Ascending aorta (tissue), 2 donors: ENCODE results near the gene COA4. TPM values are rescaled to one million over a fixed set of nuclear protein-coding genes. Genes with fewer than 3 reads are reported as not detected.
A peak's percentile ranks its signal among the peaks of the same experiment; 100 is the strongest.

Source experiments
- DNase-seq, 2 donors: peaks; one replicate each; pipeline ENCODE4 v3.0.0-alpha.2; 2019; ENCODE audit warnings: low spot score in 2 of 2
- H3K27ac ChIP-seq, 2 donors: fragments of 200-600 bp; sonication (generic); one replicate each; pipeline ENCODE4 v1.5.1; 2016 to 2017; ENCODE audit warnings: mild to moderate bottlenecking in 1 of 2
- H3K27me3 ChIP-seq: fragments of 200-600 bp; sonication (generic); one replicate; pipeline ENCODE4 v1.5.1; 2017
- H3K36me3 ChIP-seq, 2 donors: fragments of 200-600 bp; sonication (generic); one replicate each; pipeline ENCODE4 v1.5.1; 2016
- H3K4me1 ChIP-seq, 2 donors: fragments of 200-600 bp; sonication (generic); one replicate each; pipeline ENCODE4 v1.5.1; 2016 to 2017; ENCODE audit warnings: mild to moderate bottlenecking in 1 of 2
- H3K4me3 ChIP-seq, 2 donors: fragments of 200-600 bp; sonication (generic); one replicate each; pipeline ENCODE4 v1.5.1; 2016 to 2017; ENCODE audit warnings: mild to moderate bottlenecking in 1 of 2
- H3K9me3 ChIP-seq, 2 donors: fragments of 200-600 bp; sonication (generic); one replicate each; pipeline ENCODE4 v1.5.1; 2016
- intact Hi-C: fragments of 100-400 bp; cut with DNase I; formaldehyde crosslinking; loops from one replicate; pipeline ENCODE4 v1.15.1; 2023
- total RNA-seq: library from RNA; depleted of rRNA; stranded (reverse); fragments of >200 nt; gene quantifications from one replicate; pipeline ENCODE4 v1.1.0, GENCODE V29; 2016
- TF ChIP-seq, protein P1 (sequence below), 3 experiments: fragments of 200-600 bp in 2 of 3; fragments of 450-650 bp in 1 of 3; sonication (generic) in 2 of 3; IDR thresholded peaks; one replicate each; pipeline ENCODE4 v1.5.1; 2016 to 2019; ENCODE audit warnings: antibody characterized with exemption in 3 of 3, mild to moderate bottlenecking in 1 of 3, moderate library complexity in 1 of 3

Gene COA4
- 92.7 TPM for total RNA-seq

DNA sequence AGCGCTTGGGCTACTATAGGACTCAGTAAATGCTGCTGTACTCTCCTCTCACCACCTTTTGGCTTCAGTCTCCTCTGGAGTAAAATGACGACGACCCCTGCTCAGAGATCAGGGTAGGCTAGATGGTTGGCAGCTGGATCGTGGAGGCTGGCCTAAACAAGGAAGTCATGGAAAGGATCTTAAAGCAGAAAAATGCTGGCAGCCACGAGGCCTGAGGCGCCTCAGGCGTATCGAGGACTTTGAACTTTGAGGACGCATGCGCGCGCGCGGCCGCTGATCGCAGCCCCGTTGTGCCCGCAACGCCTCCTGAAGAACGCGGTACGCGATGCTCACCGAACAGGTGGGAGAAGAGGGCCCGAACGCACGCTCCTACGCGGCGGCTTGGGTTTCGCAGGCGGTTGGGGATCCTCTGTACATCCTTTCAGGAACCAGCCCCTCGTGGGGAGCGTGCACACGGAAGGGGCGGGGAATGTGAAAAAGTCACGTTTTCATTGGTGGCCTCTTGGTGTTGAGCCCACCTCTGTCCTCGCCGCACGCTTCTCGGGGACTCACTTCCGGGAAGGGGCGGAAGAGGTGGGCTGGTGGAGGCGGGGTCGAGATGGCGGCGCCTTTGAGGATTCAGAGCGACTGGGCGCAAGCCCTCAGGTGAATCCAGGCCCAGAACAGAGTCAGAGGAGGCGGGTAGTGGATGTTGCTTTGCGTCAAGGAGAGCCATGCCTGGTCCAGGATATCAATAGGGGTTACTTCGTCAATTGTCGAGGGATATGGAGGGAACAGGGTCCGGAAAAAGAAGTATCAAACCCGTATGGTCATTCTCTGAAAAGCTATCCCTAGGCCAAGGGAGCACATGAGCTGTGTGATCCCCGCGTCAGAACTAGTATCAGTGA lies at the start of gene COA4, which contains the start of gene PAAF1:
Gene COA4 (minus strand): TSS at position 423 of the 887 bp plus-strand sequence. CDS start 3,468 bp downstream, outside the sequence.
Gene PAAF1 (plus strand): TSS at position 576 of the 887 bp plus-strand sequence. CDS start 23 bp downstream, at position 599.
- peak within 1 kb of the TSS; percentile 73 to 86 for H3K4me3 ChIP-seq
- DNase-seq = peak; percentile 79 to 96
- H3K4me1 ChIP-seq = peaks cover 3 to 15% of the 10 kb centered on the region in 2 donors
- TF ChIP-seq, protein P1, sequence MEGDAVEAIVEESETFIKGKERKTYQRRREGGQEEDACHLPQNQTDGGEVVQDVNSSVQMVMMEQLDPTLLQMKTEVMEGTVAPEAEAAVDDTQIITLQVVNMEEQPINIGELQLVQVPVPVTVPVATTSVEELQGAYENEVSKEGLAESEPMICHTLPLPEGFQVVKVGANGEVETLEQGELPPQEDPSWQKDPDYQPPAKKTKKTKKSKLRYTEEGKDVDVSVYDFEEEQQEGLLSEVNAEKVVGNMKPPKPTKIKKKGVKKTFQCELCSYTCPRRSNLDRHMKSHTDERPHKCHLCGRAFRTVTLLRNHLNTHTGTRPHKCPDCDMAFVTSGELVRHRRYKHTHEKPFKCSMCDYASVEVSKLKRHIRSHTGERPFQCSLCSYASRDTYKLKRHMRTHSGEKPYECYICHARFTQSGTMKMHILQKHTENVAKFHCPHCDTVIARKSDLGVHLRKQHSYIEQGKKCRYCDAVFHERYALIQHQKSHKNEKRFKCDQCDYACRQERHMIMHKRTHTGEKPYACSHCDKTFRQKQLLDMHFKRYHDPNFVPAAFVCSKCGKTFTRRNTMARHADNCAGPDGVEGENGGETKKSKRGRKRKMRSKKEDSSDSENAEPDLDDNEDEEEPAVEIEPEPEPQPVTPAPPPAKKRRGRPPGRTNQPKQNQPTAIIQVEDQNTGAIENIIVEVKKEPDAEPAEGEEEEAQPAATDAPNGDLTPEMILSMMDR (IDR thresholded peaks at IDR 0.05) = no peak
- H3K27me3 ChIP-seq = no peaks in the 10 kb centered on the region
- H3K9me3 ChIP-seq = no peaks in the 10 kb centered on the region
- peak within 1 kb of the TSS; percentile 82 to 86 for H3K27ac ChIP-seq
- intact Hi-C loops = loop anchor here (1.0 to 10.0 kb wide), 5 partner anchors 89 to 1652 kb away; partner anchors contain the start of genes C2CD3, INPPL1, MRPL48 and PPME1
- H3K36me3 ChIP-seq = peaks cover 10 to 25% of the 10 kb centered on the region in 2 donors

GRCh38 chr11:73921180-73921579 lies 44.5 kb upstream of the COA4 start:
- no peaks in the 10 kb centered on the region for H3K9me3 ChIP-seq
- H3K27me3 ChIP-seq = no peaks in the 10 kb centered on the region
- H3K4me1 ChIP-seq = no peaks in the 10 kb centered on the region
- H3K36me3 ChIP-seq = peaks cover 50 to 75% of the 10 kb centered on the region in 2 donors
- DNase-seq = no peak
- H3K4me3 ChIP-seq = no peak overlapping the region
- intact Hi-C loops = no loop called here
- TF ChIP-seq, protein P1 (IDR thresholded peaks at IDR 0.05) = no peak
- H3K27ac ChIP-seq = no peak overlapping the region

GRCh38 chr11:73916435-73916834 lies 39.8 kb upstream of the COA4 start:
- Histone ChIP-seq H3K9me3 (no peaks in the 10 kb centered on the region), H3K27ac (no peak overlapping the region), H3K36me3 (peaks cover 63 to 85% of the 10 kb centered on the region in 2 donors), H3K27me3 (no peaks in the 10 kb centered on the region), H3K4me3 (no peak overlapping the region), H3K4me1 (no peaks in the 10 kb centered on the region)
- no peak for DNase-seq
- TF ChIP-seq, protein P1 (IDR thresholded peaks at IDR 0.05) = no peak
- intact Hi-C loops = no loop called here

- Histone ChIP-seq H3K36me3 (peaks cover 51 to 92% of the 10 kb centered on the region in 2 donors), H3K27ac (no peak overlapping the region), H3K9me3 (no peaks in the 10 kb centered on the region), H3K4me3 (no peak overlapping the region), H3K4me1 (no peaks in the 10 kb centered on the region), H3K27me3 (no peaks in the 10 kb centered on the region)
- no peak for DNase-seq
- intact Hi-C loops = no loop called here
- TF ChIP-seq, protein P1 (IDR thresholded peaks at IDR 0.05) = no peak
Measured at GRCh38 chr11:73914284-73914683, 37.6 kb upstream of the COA4 start.

DNA sequence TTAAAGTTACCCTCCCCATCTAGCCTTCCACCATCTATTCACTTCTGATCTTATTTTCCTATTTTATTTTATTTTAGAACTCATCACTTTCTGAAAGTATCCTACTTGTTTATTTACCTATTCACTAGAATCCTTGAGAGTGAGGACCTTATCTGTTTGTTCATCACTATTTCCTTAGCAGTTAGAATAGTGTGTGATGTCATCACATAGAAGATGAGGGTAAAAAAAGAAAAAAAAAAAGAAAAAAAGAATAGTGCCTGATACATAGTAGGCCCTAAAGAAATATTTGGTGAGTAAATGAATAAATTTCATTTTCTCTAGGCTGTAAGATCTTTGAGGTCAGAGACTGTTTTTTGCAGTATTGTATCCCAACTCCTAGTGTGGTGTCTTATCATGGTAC lies 36.8 kb upstream of the COA4 start:
- Histone ChIP-seq H3K4me1 (no peaks in the 10 kb centered on the region), H3K27me3 (no peaks in the 10 kb centered on the region), H3K36me3 (peaks cover 46 to 90% of the 10 kb centered on the region in 2 donors), H3K9me3 (no peaks in the 10 kb centered on the region), H3K4me3 (no peak overlapping the region), H3K27ac (no peak overlapping the region)
- DNase-seq = no peak
- intact Hi-C loops = no loop called here
- TF ChIP-seq, protein P1 (IDR thresholded peaks at IDR 0.05) = no peak
